ENCODE results near the gene DBR1. TPM values are rescaled to one million over a fixed set of nuclear protein-coding genes. Genes with fewer than 3 reads are reported as not detected.
"Not testable (repeated sequence)": the region's sequence is repeated elsewhere in the genome, so short reads cannot be mapped to it uniquely, and the experiment has no call there.

Gene DBR1
- total and polyA plus RNA-seq, 7 donors = 6.6 to 15.1 (median 9.6) TPM

DNA sequence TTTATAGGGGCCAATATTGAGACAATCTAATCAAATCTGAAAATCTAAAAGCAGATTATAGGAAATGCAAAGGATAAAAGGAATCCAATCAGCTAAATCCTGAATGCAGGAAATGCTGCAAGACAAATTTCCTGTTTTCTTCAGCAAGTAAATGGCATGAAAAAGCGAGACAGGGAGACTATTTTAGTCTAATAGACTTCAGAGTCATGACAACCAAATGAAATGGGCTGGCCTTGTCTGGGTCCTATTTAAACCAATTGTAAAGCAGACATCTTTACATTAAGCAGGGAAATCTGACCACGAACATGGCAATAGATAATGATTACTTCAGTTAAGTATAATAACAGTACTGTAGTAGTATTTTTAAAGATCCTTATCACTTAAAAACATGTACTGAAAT is 2.1 kb downstream of the DBR1 start:
- WGBS, 2 donors = 82 to 87% methylated on average over 2 of the region's 2 CpGs
- no peak for TF ChIP-seq EP300 (IDR thresholded peaks at IDR 0.05)
- TF ChIP-seq, protein P1, sequence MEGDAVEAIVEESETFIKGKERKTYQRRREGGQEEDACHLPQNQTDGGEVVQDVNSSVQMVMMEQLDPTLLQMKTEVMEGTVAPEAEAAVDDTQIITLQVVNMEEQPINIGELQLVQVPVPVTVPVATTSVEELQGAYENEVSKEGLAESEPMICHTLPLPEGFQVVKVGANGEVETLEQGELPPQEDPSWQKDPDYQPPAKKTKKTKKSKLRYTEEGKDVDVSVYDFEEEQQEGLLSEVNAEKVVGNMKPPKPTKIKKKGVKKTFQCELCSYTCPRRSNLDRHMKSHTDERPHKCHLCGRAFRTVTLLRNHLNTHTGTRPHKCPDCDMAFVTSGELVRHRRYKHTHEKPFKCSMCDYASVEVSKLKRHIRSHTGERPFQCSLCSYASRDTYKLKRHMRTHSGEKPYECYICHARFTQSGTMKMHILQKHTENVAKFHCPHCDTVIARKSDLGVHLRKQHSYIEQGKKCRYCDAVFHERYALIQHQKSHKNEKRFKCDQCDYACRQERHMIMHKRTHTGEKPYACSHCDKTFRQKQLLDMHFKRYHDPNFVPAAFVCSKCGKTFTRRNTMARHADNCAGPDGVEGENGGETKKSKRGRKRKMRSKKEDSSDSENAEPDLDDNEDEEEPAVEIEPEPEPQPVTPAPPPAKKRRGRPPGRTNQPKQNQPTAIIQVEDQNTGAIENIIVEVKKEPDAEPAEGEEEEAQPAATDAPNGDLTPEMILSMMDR (IDR thresholded peaks at IDR 0.05) = no peak
- no peak for TF ChIP-seq POLR2A (IDR thresholded peaks at IDR 0.05)
- TF ChIP-seq POLR2AphosphoS5 (IDR thresholded peaks at IDR 0.05) = no peak
- H3K27me3 ChIP-seq = no peaks in the 10 kb centered on the region
- H3K27ac ChIP-seq = no peak overlapping the region
- no peak for DNase-seq
- H3K4me1 ChIP-seq = peaks cover 0 to 28% (median 14%) of the 10 kb centered on the region in 4 donors
- intact Hi-C loops (cut with DNase I) = loop anchor here (5.0 kb wide), 1 partner anchor 55 kb away; the partner anchor contains the start of gene DZIP1L
- H3K36me3 ChIP-seq = peaks cover 6 to 42% (median 12%) of the 10 kb centered on the region in 4 donors
- no peaks in the 10 kb centered on the region for H3K9me3 ChIP-seq
- no peak overlapping the region for H3K4me3 ChIP-seq

DNA sequence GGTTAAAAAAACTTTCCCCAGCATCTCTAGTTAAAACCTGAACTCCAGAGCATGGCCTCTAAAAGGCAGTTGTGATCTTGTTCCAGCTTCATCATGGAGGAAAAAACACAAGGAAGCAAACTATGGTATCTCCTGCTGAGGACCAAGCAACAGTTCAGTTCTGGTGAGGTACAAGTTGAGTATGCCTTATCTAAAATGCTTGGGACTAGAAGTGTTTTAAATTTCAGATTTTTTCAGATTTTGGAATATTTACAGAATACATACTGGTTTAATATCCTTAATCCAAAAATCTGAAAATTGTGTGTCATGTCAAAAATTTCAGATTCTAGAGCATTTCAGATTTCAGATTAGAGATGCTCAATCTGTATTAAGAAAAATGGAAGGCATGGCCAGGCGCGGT is 9.7 kb downstream of the DBR1 start:
- 98% methylated on average over 2 of the region's 2 CpGs for WGBS, 2 donors
- DNase-seq = no peak
- no peaks in the 10 kb centered on the region for H3K4me1 ChIP-seq
- H3K27me3 ChIP-seq = no peaks in the 10 kb centered on the region
- no peak overlapping the region for H3K4me3 ChIP-seq
- intact Hi-C loops (cut with DNase I) = no loop called here
- no peaks in the 10 kb centered on the region for H3K9me3 ChIP-seq
- H3K27ac ChIP-seq = no peak overlapping the region
- H3K36me3 ChIP-seq = peaks cover 3 to 98% (median 38%) of the 10 kb centered on the region in 4 donors
- TF ChIP-seq, protein P1 (IDR thresholded peaks at IDR 0.05) = no peak
- TF ChIP-seq EP300 (IDR thresholded peaks at IDR 0.05) (no peak), POLR2A (IDR thresholded peaks at IDR 0.05) (no peak), POLR2AphosphoS5 (IDR thresholded peaks at IDR 0.05) (no peak)

DNA sequence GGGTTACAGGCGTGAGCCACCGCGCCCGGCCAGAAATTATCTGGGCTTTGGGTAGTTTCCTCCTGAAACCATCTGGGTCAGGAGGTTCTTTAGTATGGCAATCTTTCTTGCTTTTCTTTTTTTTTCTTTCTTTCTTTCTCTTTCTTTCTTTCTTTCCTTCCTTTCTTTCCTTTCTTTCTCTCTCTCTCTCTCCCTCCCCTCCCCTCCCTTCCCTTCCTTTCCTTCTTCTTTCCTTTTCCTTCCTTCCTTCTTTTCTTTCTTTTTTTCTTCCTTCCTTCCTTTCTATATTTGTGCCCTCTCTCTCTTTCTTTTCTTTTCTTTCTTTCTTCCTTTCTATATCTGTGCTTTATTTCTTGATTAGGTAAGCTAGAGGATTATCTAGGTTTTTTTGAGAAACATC is 17.0 kb downstream of the DBR1 start:
- WGBS, 2 donors = 92 to 94% methylated on average over 4 of the region's 4 CpGs
- intact Hi-C loops (cut with DNase I) = no loop called here

DNA sequence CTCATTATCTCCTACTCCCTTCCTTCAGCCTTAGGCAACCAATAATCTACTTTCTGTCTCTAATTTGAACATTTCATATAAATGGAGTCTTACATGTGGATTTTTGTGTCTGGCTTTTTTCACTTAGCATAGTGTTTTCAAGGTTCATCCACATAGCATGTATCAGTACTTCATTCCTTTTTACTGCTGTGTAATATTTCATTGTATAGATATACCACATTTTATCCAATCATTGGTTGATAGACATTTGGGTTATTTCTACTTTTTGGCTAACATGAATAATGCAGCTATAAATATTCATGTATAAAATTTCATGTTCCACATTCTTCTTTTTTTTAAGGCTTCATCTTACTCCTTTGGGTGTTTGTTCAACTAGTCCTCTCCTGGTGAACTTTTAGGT is 20.2 kb downstream of the DBR1 start:
- no peak for DNase-seq
- no peak overlapping the region for H3K27ac ChIP-seq
- no peaks in the 10 kb centered on the region for H3K36me3 ChIP-seq
- TF ChIP-seq EP300 (IDR thresholded peaks at IDR 0.05) (no peak), POLR2A (IDR thresholded peaks at IDR 0.05) (no peak), POLR2AphosphoS5 (IDR thresholded peaks at IDR 0.05) (no peak)
- TF ChIP-seq, protein P1 (IDR thresholded peaks at IDR 0.05) = no peak
- H3K27me3 ChIP-seq = no peaks in the 10 kb centered on the region
- H3K4me1 ChIP-seq = no peaks in the 10 kb centered on the region
- intact Hi-C loops (cut with DNase I) = no loop called here
- no peaks in the 10 kb centered on the region for H3K9me3 ChIP-seq
- H3K4me3 ChIP-seq = no peak overlapping the region

More for the DNA sequence above, 17.0 kb downstream of the DBR1 start:
- H3K4me1 ChIP-seq = no peaks in the 10 kb centered on the region
- no peak for DNase-seq
- H3K4me3 ChIP-seq = no peak overlapping the region
- no peaks in the 10 kb centered on the region for H3K27me3 ChIP-seq
- H3K27ac ChIP-seq = no peak overlapping the region
- H3K36me3 ChIP-seq = peaks cover 0 to 26% (median 5%) of the 10 kb centered on the region in 4 donors
- no peak for TF ChIP-seq POLR2AphosphoS5 (IDR thresholded peaks at IDR 0.05)
- no peaks in the 10 kb centered on the region for H3K9me3 ChIP-seq

DNA sequence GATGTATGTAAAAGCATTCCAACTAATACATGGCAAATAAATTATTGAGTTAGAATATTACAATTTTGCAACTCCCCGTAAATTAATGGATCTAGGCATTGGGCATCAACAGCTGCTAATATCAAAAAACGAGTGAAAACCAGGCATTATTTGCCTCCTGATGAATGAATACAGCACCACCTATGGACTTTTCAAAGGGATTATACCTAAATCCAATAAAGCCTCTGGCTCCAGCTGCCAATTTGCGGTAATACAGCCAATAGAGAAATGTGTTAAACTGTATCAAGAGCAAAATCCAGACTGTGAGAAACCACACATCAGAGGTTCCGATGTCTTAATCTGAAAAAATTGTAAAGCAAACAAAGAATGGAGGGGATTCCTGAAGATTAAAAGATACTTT is 26.2 kb downstream of the DBR1 start:
- Histone ChIP-seq H3K27me3 (no peaks in the 10 kb centered on the region), H3K9me3 (no peaks in the 10 kb centered on the region), H3K27ac (no peak overlapping the region), H3K4me3 (no peak overlapping the region), H3K4me1 (no peaks in the 10 kb centered on the region), H3K36me3 (no peaks in the 10 kb centered on the region)
- no peak for DNase-seq
- WGBS, 2 donors = 66 to 76% methylated on average over 4 of the region's 4 CpGs
- TF ChIP-seq POLR2A (IDR thresholded peaks at IDR 0.05) (no peak), POLR2AphosphoS5 (IDR thresholded peaks at IDR 0.05) (no peak), EP300 (IDR thresholded peaks at IDR 0.05) (no peak)
- TF ChIP-seq, protein P1 (IDR thresholded peaks at IDR 0.05) = no peak
- intact Hi-C loops (cut with DNase I) = no loop called here

DNA sequence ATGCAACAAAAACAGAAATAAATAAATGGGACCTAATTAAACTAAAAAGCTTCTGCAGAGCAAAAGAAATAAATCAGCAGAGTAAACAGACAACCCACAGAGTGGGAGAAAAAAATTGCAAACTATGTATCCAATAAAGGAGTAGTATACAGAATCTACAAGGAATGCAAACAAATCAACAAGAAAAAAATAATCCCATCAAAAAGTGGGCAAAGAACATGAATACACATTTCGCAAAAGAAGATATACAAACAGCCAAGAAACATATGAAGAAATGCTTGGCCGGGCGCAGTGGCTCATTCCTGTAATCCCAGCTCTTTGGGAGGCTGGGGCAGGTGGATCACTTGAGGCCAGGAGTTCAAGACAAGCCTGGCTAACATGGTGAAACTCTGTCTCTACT is 32.5 kb downstream of the DBR1 start:
- H3K36me3 ChIP-seq; H3K4me3 ChIP-seq; H3K27ac ChIP-seq; H3K4me1 ChIP-seq; H3K27me3 ChIP-seq; H3K9me3 ChIP-seq; DNase-seq; intact Hi-C loops (cut with DNase I): not testable (repeated sequence)
- WGBS, 2 donors = 90% methylated on average over 3 of the region's 3 CpGs

Measured in sigmoid colon (tissue), 7 donors.